Colonic mucosa (tissue), 4 donors: ENCODE data around the gene GPRC5C. TPM values are rescaled to one million over a fixed set of nuclear protein-coding genes. Genes with fewer than 3 reads are reported as not detected.

ENCODE experiments used
- DNase-seq: peaks from one replicate; pipeline ENCODE4 v3.0.0-alpha.2; 2020
- H3K27ac ChIP-seq: fragments of 200-600 bp; one replicate; pipeline ENCODE4 v1.8.0; 2021
- H3K27me3 ChIP-seq: fragments of 200-600 bp; one replicate; pipeline ENCODE4 v1.8.0; 2021
- H3K36me3 ChIP-seq: fragments of 200-600 bp; one replicate; pipeline ENCODE4 v1.8.0; 2021
- H3K4me1 ChIP-seq: fragments of 200-600 bp; one replicate; pipeline ENCODE4 v1.8.0; 2021; ENCODE audit warnings: mild to moderate bottlenecking
- H3K4me3 ChIP-seq: fragments of 200-600 bp; one replicate; pipeline ENCODE4 v1.8.0; 2021
- H3K9ac ChIP-seq, 2 donors: one replicate each; pipeline ENCODE4 v1.7.0; 2013; ENCODE audit warnings: control low read depth in 2 of 2, low read depth in 2 of 2, low read length in 2 of 2
- H3K9me3 ChIP-seq: fragments of 200-600 bp; one replicate; pipeline ENCODE4 v1.8.0; 2021
- CTCF ChIP-seq: fragments of 200-600 bp; IDR thresholded peaks from one replicate; pipeline ENCODE4 v1.8.0; 2022; ENCODE audit warnings: antibody characterized with exemption, mild to moderate bottlenecking
- intact Hi-C: fragments of 100-400 bp; cut with DNase I; formaldehyde crosslinking; loops from one replicate; pipeline ENCODE4 v1.14.1; 2022
- total RNA-seq, 2 donors: library from RNA; stranded (reverse); fragmentation: NEBNext Ultra II Directional in 1 of 2; extraction: Animal tissue kit (Norgen Biotek cat#: 25700) in 1 of 2; gene quantifications; one replicate each; pipeline ENCODE4 v1.2.1, GENCODE V29; 2021
- donor health status: healthy.
- donor health status: DM: no; HTN: no; CAD: no.
- donor health status: DM: no; HTN: no; CAD: no.

Gene GPRC5C
- total RNA-seq, 2 donors from 2014 or later = 139 to 193 TPM

- Histone ChIP-seq H3K4me1 (peaks cover 18% of the 10 kb centered on the region), H3K36me3 (no peaks in the 10 kb centered on the region), H3K4me3 (no peak overlapping the region), H3K27ac (peak overlapping the region; percentile 93), H3K27me3 (no peaks in the 10 kb centered on the region), H3K9ac (peak overlapping the region; percentile 48 to 59), H3K9me3 (no peaks in the 10 kb centered on the region)
- intact Hi-C loops = no loop called here
- TF ChIP-seq CTCF = no peak
- DNase-seq = no peak
Measured at GRCh38 chr17:74443516-74444296, 11.8 kb downstream of the GPRC5C start.

- intact Hi-C loops = no loop called here
- H3K27me3 ChIP-seq = no peaks in the 10 kb centered on the region
- no peaks in the 10 kb centered on the region for H3K36me3 ChIP-seq
- no peak overlapping the region for H3K4me3 ChIP-seq
- H3K4me1 ChIP-seq = peaks cover 18% of the 10 kb centered on the region
- DNase-seq = no peak
- peak overlapping the region; percentile 93 for H3K27ac ChIP-seq
- peak overlapping the region in 1 of 2 donors; percentile 59 for H3K9ac ChIP-seq
- H3K9me3 ChIP-seq = no peaks in the 10 kb centered on the region
- no peak for TF ChIP-seq CTCF
Measured at GRCh38 chr17:74444406-74444805, 12.5 kb downstream of the GPRC5C start.

DNA sequence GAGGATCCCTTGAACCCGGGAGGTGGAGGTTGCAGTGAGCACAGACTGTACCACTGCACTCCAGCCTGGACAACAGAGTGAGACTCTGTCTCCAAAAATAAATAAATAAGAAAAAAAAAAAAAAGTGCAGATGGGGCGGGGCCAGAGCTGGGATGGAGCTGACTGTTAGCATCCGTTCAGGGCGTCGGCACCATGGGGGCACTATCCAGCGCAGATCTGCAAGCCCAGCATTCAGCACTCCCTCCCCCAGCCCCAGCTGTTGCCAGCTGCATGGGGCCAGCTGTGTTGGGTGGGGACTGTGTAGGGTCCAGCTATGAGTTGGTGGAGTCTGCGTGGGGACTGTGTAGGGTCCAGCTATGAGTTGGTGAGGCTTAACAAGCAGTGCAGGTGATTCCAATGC, 13.3 kb downstream of the GPRC5C start:
- H3K36me3 ChIP-seq = no peaks in the 10 kb centered on the region
- no peak overlapping the region for H3K27ac ChIP-seq
- no peak for DNase-seq

DNA sequence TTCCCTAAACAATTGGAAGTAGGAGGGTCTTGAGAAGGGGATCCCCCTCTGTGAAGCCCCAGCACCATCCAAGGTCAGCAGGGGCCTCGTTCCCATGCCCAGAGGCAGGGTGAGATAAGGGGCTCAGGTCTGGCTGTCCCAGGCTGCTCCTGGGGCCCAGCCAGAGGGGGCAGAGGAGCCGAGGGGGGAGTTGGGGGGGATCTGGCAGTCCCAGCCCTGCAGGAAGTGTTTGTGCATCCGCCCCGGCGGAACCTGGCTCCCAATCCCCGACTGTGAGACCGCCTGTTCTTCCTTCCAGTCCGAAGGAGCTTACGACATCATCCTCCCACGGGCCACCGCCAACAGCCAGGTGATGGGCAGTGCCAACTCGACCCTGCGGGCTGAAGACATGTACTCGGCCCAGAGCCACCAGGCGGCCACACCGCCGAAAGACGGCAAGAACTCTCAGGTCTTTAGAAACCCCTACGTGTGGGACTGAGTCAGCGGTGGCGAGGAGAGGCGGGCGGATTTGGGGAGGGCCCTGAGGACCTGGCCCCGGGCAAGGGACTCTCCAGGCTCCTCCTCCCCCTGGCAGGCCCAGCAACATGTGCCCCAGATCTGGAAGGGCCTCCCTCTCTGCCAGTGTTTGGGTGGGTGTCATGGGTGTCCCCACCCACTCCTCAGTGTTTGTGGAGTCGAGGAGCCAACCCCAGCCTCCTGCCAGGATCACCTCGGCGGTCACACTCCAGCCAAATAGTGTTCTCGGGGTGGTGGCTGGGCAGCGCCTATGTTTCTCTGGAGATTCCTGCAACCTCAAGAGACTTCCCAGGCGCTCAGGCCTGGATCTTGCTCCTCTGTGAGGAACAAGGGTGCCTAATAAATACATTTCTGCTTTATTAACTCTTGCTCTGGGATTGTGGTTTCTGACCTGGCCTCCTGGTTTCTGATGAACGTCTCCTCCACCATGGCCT, 14.9 kb downstream of the GPRC5C start:
- TF ChIP-seq CTCF = no peak
- Histone ChIP-seq H3K9me3 (no peaks in the 10 kb centered on the region), H3K36me3 (no peaks in the 10 kb centered on the region), H3K9ac (no peak overlapping the region), H3K4me1 (peaks cover 18% of the 10 kb centered on the region), H3K27me3 (no peaks in the 10 kb centered on the region), H3K27ac (no peak overlapping the region), H3K4me3 (no peak overlapping the region)
- intact Hi-C loops = no loop called here
- DNase-seq = no peak

More for the DNA sequence above, 13.3 kb downstream of the GPRC5C start:
- Histone ChIP-seq H3K4me3 (no peak overlapping the region), H3K9me3 (no peaks in the 10 kb centered on the region), H3K27me3 (no peaks in the 10 kb centered on the region), H3K9ac (peak overlapping the region in 1 of 2 donors; percentile 59), H3K4me1 (peaks cover 18% of the 10 kb centered on the region)
- intact Hi-C loops = no loop called here
- no peak for TF ChIP-seq CTCF

DNA sequence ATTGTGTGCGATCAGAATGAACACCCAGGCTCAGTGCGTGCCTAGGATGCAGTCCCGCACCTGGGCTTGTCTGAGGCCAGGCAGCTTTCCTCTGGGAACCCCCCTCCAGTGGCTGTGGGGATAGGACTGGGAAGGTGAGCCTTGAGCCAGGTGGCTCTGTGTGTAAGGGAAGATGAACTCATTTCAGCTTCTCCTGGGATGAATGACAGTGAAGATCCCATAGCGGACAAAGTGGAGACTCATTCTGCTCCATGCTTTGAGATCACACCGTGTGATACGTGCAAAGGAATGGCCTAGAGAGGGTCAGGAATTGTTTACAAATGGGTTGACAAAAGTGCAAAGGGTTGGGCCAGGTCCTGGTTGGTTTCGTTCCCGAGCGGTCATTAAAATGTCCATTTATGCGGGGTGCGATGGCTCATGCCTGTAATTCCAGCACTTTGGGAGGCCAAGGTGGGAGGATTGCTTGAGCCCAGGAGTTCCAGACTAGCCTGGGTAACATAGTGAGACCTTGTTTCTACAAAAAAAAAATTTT, 15.8 kb downstream of the GPRC5C start:
- no peaks in the 10 kb centered on the region for H3K36me3 ChIP-seq
- no peaks in the 10 kb centered on the region for H3K27me3 ChIP-seq
- H3K4me3 ChIP-seq = no peak overlapping the region
- H3K27ac ChIP-seq = no peak overlapping the region
- H3K9ac ChIP-seq = no peak overlapping the region
- intact Hi-C loops = no loop called here
- no peak for TF ChIP-seq CTCF
- DNase-seq = no peak
- H3K9me3 ChIP-seq = no peaks in the 10 kb centered on the region
- H3K4me1 ChIP-seq = peaks cover 15% of the 10 kb centered on the region
